GM19372 (cell line): ENCODE results near the gene MSX2.

ENCODE experiments used
- ATAC-seq: cut with Tn5 transposase; IDR thresholded peaks from one replicate; pipeline ENCODE4 v1.9.1; 2021; ENCODE audit warnings: mild to moderate bottlenecking, low read depth, moderate library complexity; ENCODE audit not compliant: unreplicated experiment

MSX2 gene

DNA sequence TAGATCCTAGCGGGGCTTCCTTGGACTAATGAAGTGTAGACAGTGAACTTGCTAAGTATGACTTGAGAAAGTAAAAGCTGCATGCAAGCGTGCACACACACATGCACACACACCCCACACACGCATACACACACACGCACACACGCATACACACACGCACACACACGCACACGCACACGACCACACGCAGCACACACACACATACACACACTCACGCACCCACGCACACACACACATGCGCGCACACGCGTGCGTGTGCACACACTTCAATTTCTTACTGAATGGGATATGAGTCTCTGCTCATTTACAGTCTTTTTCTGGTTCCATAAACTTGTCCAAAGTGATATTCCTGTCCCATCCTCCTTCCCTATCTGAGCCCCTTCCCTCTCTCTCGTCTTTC is 41.2 kb downstream of the MSX2 start:
- ATAC-seq: no peak

DNA sequence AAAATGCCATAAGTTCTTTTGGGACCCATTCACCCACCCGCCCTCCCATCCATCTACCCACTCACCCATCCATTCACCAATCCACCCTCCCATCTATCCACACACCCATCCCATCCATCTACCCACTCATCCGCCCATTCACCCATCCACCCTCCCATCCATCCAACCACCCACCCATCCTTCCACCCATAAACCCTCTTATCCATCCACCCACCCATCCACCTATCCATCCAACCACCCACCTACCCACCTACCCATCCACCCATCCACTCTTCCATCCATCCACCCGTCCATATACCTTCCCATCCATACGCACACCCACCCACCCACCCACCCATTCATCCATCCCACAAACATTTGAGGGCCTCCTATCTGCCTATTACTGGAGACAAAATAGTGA is 43.3 kb downstream of the MSX2 start:
- ATAC-seq: no peak

DNA sequence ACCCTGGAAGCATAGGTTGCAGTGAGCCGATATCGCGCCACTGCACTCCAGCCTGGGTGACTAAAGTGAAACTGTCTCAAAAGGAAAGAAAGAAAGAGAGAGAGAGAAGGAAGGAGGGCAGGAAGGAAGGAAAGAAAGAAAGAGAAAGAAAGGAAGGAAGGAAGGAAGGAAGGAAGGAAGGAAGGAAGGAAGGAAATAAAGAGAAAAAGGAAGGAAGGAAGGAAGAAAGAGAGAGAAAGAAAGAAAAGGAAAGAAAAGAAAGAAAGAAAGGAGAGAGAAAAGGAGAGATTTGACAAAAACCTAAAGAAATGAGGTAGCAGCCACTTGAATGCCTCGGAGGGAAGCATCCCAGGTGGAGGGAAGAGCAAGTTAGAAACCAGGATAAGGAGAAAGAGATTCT is 44.6 kb downstream of the MSX2 start:
- ATAC-seq: no peak

DNA sequence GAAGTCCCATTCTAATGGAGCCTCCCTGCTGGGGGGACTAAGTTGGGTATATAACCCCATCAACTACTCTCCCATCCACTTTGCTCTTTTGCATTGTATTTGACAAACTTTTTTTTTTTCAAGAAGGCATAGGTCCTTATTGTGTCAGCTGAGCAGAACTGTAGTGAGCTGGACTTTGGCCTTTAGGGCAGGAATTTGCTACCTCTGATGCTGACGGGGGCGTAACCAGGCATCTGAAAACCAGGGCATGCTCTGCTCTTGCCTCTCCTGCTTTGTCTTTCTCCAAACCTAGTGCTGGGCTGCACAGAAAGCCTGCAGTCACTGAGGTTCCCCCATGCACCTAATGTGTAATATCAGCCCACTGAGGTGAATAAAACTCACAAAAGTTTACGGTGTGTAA is 49.0 kb downstream of the MSX2 start:
- no peak for ATAC-seq

DNA sequence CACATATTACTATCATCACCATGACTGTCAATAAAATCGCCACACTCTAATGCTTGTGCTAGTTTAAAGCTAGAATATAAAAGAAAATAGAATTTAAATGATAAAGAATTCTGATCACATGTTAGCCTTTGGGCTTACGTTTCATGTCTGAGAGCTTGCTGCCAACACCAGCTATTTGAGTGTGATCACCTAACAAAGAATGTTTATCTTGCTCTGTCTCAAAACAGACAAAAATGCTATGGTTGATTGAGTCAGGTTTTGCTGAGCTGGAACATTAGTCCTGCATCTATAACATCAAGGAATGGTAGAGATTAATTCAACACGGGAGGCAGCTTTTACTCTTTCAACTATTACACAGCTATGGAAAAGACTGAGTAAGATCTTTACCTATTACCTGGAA is 50.7 kb downstream of the MSX2 start:
- no peak for ATAC-seq

DNA sequence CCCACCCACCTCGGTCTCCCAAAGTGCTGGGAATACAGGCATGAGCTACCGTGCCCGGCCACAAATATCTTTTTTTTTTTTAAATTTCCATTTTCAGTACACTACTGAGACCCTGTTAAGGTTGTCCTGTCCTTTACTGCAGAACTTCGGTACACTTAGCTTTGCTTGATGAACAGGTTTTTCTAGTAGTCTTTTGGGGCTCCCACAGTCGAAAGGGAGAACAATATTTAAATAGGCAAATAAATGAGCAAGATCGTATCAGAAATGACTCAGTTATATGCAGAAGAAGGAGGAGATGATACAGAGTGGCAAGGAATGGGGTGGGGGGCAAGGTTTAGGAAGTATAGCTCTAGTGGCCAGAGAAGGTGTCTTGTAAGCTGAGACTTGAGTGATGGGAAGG is 52.7 kb downstream of the MSX2 start:
- no peak for ATAC-seq

DNA sequence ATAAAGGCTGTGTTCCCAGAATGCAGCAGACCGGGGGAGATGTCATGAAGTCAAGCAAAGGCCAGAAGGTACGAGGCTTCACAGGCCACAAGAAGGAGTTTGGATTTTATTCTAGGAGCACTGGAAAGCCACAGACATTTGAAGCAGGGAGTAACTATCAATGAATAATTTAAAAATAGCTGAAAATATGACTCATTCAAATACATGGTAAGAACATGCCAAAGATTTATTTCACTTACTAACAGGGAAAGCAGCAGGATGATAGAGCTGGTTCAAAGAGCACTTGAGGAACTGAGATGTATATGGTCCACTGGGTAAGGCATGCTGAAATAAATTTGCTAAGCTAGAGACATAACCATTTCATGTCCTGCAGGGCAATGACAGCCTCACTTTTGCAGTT is 53.2 kb downstream of the MSX2 start:
- no peak for ATAC-seq
